ENCODE data around the gene SH3TC1.

SH3TC1 gene

GRCh38 chr4:8219236-8219635 is 20.1 kb downstream of the SH3TC1 start:
- no peaks in the 10 kb centered on the region for H3K36me3 Mint-ChIP-seq (ENCODE audit: low read depth)
- TF ChIP-seq, protein P1, sequence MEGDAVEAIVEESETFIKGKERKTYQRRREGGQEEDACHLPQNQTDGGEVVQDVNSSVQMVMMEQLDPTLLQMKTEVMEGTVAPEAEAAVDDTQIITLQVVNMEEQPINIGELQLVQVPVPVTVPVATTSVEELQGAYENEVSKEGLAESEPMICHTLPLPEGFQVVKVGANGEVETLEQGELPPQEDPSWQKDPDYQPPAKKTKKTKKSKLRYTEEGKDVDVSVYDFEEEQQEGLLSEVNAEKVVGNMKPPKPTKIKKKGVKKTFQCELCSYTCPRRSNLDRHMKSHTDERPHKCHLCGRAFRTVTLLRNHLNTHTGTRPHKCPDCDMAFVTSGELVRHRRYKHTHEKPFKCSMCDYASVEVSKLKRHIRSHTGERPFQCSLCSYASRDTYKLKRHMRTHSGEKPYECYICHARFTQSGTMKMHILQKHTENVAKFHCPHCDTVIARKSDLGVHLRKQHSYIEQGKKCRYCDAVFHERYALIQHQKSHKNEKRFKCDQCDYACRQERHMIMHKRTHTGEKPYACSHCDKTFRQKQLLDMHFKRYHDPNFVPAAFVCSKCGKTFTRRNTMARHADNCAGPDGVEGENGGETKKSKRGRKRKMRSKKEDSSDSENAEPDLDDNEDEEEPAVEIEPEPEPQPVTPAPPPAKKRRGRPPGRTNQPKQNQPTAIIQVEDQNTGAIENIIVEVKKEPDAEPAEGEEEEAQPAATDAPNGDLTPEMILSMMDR (IDR thresholded peaks at IDR 0.05), result no peak
- no peak overlapping the region for H3K4me3 Mint-ChIP-seq
- H3K27ac Mint-ChIP-seq, result no peak overlapping the region
- no peak for DNase-seq
- H3K27me3 Mint-ChIP-seq (ENCODE audit: low read depth, poor library complexity), result peaks cover 9% of the 10 kb centered on the region
- no peaks in the 10 kb centered on the region for H3K9me3 Mint-ChIP-seq
- peaks cover 53% of the 10 kb centered on the region for H3K4me1 Mint-ChIP-seq

- TF ChIP-seq, protein P1 (IDR thresholded peaks at IDR 0.05), result no peak
- Mint-ChIP-seq H3K4me3 (no peak overlapping the region), H3K4me1 (peaks cover 55% of the 10 kb centered on the region), H3K27me3 (ENCODE audit: low read depth, poor library complexity) (peaks cover 9% of the 10 kb centered on the region), H3K9me3 (no peaks in the 10 kb centered on the region), H3K36me3 (ENCODE audit: low read depth) (no peaks in the 10 kb centered on the region), H3K27ac (no peak overlapping the region)
- DNase-seq, result no peak
Observed at GRCh38 chr4:8220661-8221450, 21.8 kb downstream of the SH3TC1 start.

GRCh38 chr4:8221476-8221875 is 22.4 kb downstream of the SH3TC1 start:
- H3K36me3 Mint-ChIP-seq (ENCODE audit: low read depth), result no peaks in the 10 kb centered on the region
- TF ChIP-seq, protein P1 (IDR thresholded peaks at IDR 0.05), result no peak
- peaks cover 61% of the 10 kb centered on the region for H3K4me1 Mint-ChIP-seq
- DNase-seq, result no peak
- H3K27ac Mint-ChIP-seq, result no peak overlapping the region
- no peak overlapping the region for H3K4me3 Mint-ChIP-seq
- no peaks in the 10 kb centered on the region for H3K9me3 Mint-ChIP-seq
- H3K27me3 Mint-ChIP-seq (ENCODE audit: low read depth, poor library complexity), result peaks cover 9% of the 10 kb centered on the region

- Mint-ChIP-seq H3K27ac (peak overlapping the region; percentile 17), H3K4me1 (peaks cover 66% of the 10 kb centered on the region)
Observed at GRCh38 chr4:8221985-8222384, 22.9 kb downstream of the SH3TC1 start.

DNA sequence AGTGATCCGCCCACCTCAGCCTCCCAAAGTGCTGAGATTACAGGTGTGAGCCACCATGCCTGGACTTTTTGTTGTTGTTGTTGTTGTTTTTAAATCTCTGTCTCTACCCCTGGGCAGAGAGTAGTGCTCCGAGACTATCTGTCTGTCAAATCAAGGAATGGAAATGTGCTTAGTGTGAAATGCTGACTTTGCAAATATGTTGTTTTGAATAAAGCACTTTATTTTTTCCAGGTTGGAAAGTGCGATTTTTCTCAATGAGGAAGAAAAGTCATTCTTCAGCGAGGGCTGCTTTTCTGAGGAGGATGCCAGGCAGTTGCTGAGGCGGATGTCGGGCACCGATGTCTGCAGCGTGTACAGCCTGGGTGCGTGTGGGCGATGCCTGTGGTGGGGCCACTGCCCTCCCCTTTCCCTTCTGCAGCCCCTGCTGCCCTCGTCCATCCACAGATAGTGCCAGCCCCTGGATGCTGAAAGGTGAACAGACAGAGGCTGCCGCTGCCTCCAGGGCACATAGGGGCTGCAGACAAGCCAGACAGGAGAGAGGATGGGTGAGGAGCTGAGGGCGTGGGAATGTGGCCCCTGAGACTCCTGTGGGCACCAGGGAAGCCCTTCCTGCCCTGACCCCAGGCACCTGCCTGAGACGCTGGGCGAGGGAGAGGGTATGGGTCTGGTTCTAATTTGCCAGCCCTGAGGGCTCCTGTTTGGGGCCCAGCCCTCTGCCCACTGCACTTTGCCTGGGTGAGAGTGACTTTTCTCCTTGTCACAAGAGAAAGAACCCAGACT is 23.7 kb downstream of the SH3TC1 start:
- no peak for DNase-seq
- no peak overlapping the region for H3K4me3 Mint-ChIP-seq
- peaks cover 66% of the 10 kb centered on the region for H3K4me1 Mint-ChIP-seq
- H3K9me3 Mint-ChIP-seq, result no peaks in the 10 kb centered on the region
- peak overlapping the region; percentile 71 for H3K27ac Mint-ChIP-seq
- TF ChIP-seq, protein P1 (IDR thresholded peaks at IDR 0.05), result no peak
- no peaks in the 10 kb centered on the region for H3K36me3 Mint-ChIP-seq (ENCODE audit: low read depth)
- H3K27me3 Mint-ChIP-seq (ENCODE audit: low read depth, poor library complexity), result peaks cover 9% of the 10 kb centered on the region

More at GRCh38 chr4:8221985-8222384, 22.9 kb downstream of the SH3TC1 start:
- DNase-seq, result no peak
- Mint-ChIP-seq H3K9me3 (no peaks in the 10 kb centered on the region), H3K36me3 (ENCODE audit: low read depth) (no peaks in the 10 kb centered on the region), H3K4me3 (no peak overlapping the region), H3K27me3 (ENCODE audit: low read depth, poor library complexity) (peaks cover 9% of the 10 kb centered on the region)
- TF ChIP-seq, protein P1 (IDR thresholded peaks at IDR 0.05), result no peak

All from nephron progenitor cell (in vitro differentiated cells).